HG03060 (cell line): Measurements from ENCODE around the gene SNF8.

Source experiments
- ATAC-seq: cut with Tn5 transposase; IDR thresholded peaks from one replicate; pipeline ENCODE4 v1.9.1; 2021; ENCODE audit warnings: low read depth, moderate number of reproducible peaks; ENCODE audit not compliant: unreplicated experiment

SNF8 gene

GRCh38 chr17:48893646-48894508, 50.8 kb downstream of the SNF8 start:
- no peak for ATAC-seq

- no peak for ATAC-seq
Measured at GRCh38 chr17:48892940-48893645, 51.5 kb downstream of the SNF8 start.

- no peak for ATAC-seq
Measured at GRCh38 chr17:48890086-48890485, 54.6 kb downstream of the SNF8 start.

- no peak for ATAC-seq
Measured at GRCh38 chr17:48883171-48883570, 61.5 kb downstream of the SNF8 start.

- ATAC-seq, result no peak
Measured at GRCh38 chr17:48882272-48882671, 62.4 kb downstream of the SNF8 start.
